OCI-LY7 (cell line): ENCODE results near the gene KPNA1. TPM values are rescaled to one million over a fixed set of nuclear protein-coding genes. Genes with fewer than 3 reads are reported as not detected.

Experiments used
- BruUV-seq: library from RNA; stranded (reverse); fragments of 400-500 nt; replicated peaks from 2 replicates; lab custom pipeline; 2021; lab: Mats Ljungman, UMichigan
- CTCF ChIA-PET: fragments of 300-600 bp; sonication (Branson Sonifier 250); formaldehyde crosslinking; loops from one replicate; lab custom pipeline; 2022; ENCODE audit warnings: antibody characterized with exemption; ENCODE audit not compliant: unreplicated experiment; lab: Charles Lee
- POLR2A ChIA-PET: fragments of 300-600 bp; sonication (Branson Sonifier 250); formaldehyde crosslinking; loops from one replicate; lab custom pipeline; 2022; ENCODE audit warnings: antibody characterized with exemption; lab: Charles Lee
- DNase-seq: peaks from one replicate; pipeline ENCODE4 v3.0.0-alpha.2; 2015; ENCODE audit warnings: low spot score
- H2AFZ ChIP-seq: fragments of 200-600 bp; sonication (generic), shearing (Covaris generic); 2 replicates; pipeline ENCODE4 v1.6.1; 2014; ENCODE audit warnings: mild to moderate bottlenecking, antibody characterized with exemption, low read length, moderate library complexity
- H3K27ac ChIP-seq: fragments of 200-600 bp; sonication (generic); 2 replicates; pipeline ENCODE4 v1.5.1; 2014; ENCODE audit warnings: mixed run types, low read depth, mild to moderate bottlenecking, moderate library complexity, low read length, inconsistent platforms; ENCODE audit not compliant: poor library complexity, severe bottlenecking
- H3K36me3 ChIP-seq: fragments of 200-600 bp; sonication (generic); 2 replicates; pipeline ENCODE4 v1.6.1; 2014; ENCODE audit warnings: mild to moderate bottlenecking, antibody characterized with exemption, low read length, moderate library complexity, mixed read lengths; ENCODE audit not compliant: insufficient read depth
- H3K4me1 ChIP-seq: fragments of 200-600 bp; sonication (generic); 2 replicates; pipeline ENCODE4 v1.5.1; 2014; ENCODE audit warnings: mild to moderate bottlenecking, low read length; ENCODE audit not compliant: insufficient read depth, poor library complexity, severe bottlenecking
- H3K4me2 ChIP-seq: fragments of 200-600 bp; sonication (generic); 2 replicates; pipeline ENCODE4 v1.6.1; 2014; ENCODE audit warnings: mild to moderate bottlenecking, low read length
- H3K4me3 ChIP-seq: fragments of 200-600 bp; sonication (generic); 2 replicates; pipeline ENCODE4 v1.5.1; 2014; ENCODE audit warnings: mild to moderate bottlenecking, low read depth, low read length; ENCODE audit not compliant: poor library complexity, severe bottlenecking
- H3K79me2 ChIP-seq: fragments of 200-600 bp; sonication (generic); 2 replicates; pipeline ENCODE4 v1.6.1; 2016; ENCODE audit warnings: low read depth, mild to moderate bottlenecking, low read length, moderate library complexity, mixed read lengths; ENCODE audit not compliant: insufficient read depth
- H3K9me2 ChIP-seq: fragments of 200-600 bp; sonication (generic); 2 replicates; pipeline ENCODE4 v1.6.1; 2016; ENCODE audit warnings: mild to moderate bottlenecking, low read length, mixed read lengths; ENCODE audit not compliant: insufficient read depth
- H3K9me3 ChIP-seq: fragments of 200-600 bp; sonication (generic); 2 replicates; pipeline ENCODE4 v1.6.1; 2014; ENCODE audit warnings: mild to moderate bottlenecking, mixed run types, low read length, mixed read lengths
- H4K20me1 ChIP-seq: fragments of 200-600 bp; sonication (generic); 2 replicates; pipeline ENCODE4 v1.6.1; 2014; ENCODE audit warnings: mild to moderate bottlenecking, antibody characterized with exemption, low read length, moderate library complexity, mixed read lengths; ENCODE audit not compliant: insufficient read depth
- CTCF ChIP-seq: fragments of 200-600 bp; sonication (generic); conservative IDR thresholded peaks from 2 replicates; pipeline ENCODE4 v1.5.1; 2014; ENCODE audit warnings: mild to moderate bottlenecking, antibody characterized with exemption, low read length, moderate library complexity, mixed read lengths
- EZH2phosphoT487 ChIP-seq: fragments of 200-600 bp; sonication (generic); IDR thresholded peaks from 2 replicates; pipeline ENCODE4 v1.6.1; 2018; ENCODE audit warnings: low read depth, borderline replicate concordance, mild to moderate bottlenecking, mixed run types, antibody characterized with exemption, low read length, moderate library complexity, mixed read lengths
- intact Hi-C: fragments of 100-400 bp; cut with micrococcal nuclease; formaldehyde crosslinking; loops from one replicate; pipeline ENCODE4 v1.10.0; 2022; ENCODE audit not compliant: unreplicated experiment
- total RNA-seq, 2 experiments: library from RNA; depleted of rRNA in 1 of 2; stranded (reverse); fragments of >200 nt in 1 of 2; shearing (Covaris generic) in 1 of 2; gene quantifications; 2 replicates each; pipeline ENCODE4 v1.2.3, GENCODE V29; 2014 to 2022

KPNA1 gene
- total RNA-seq, 2 experiments from 2014 or later: 20.0 to 77.5 TPM

GRCh38 chr3:122398920-122399319, 115.8 kb downstream of the KPNA1 start:
- H3K36me3 ChIP-seq: peaks cover 11% of the 10 kb centered on the region; the same call in 1 of the 2 replicates
- ChIA-PET POLR2A (no interaction called here), CTCF (no interaction called here)
- H3K9me2 ChIP-seq: no peaks in the 10 kb centered on the region
- H2AFZ ChIP-seq: no peak overlapping the region
- BruUV-seq: no TSS peak
- no peak for TF ChIP-seq EZH2phosphoT487
- no peaks in the 10 kb centered on the region for H4K20me1 ChIP-seq
- H3K4me2 ChIP-seq: no peak overlapping the region
- no peak for DNase-seq
- H3K4me3 ChIP-seq: no peak overlapping the region
- no peak overlapping the region for H3K27ac ChIP-seq
- H3K4me1 ChIP-seq: no peaks in the 10 kb centered on the region
- intact Hi-C loops: no loop called here
- H3K79me2 ChIP-seq: no peaks in the 10 kb centered on the region
- no peaks in the 10 kb centered on the region for H3K9me3 ChIP-seq

- ChIA-PET POLR2A (interaction anchor here (0.5 kb wide), 1 partner anchor 20 kb away, joined by 3 read pairs; no protein-coding TSS in a partner anchor), CTCF (no interaction called here)
- no peaks in the 10 kb centered on the region for H3K4me1 ChIP-seq
- H3K9me3 ChIP-seq: no peaks in the 10 kb centered on the region
- no peak overlapping the region for H2AFZ ChIP-seq
- no peak overlapping the region for H3K27ac ChIP-seq
- no peak for DNase-seq
- H3K79me2 ChIP-seq: no peaks in the 10 kb centered on the region
- BruUV-seq: no TSS peak
- no peak overlapping the region for H3K4me3 ChIP-seq
- peaks cover 12% of the 10 kb centered on the region; the same call in 1 of the 2 replicates for H3K36me3 ChIP-seq
- intact Hi-C loops: no loop called here
- TF ChIP-seq CTCF (no peak), EZH2phosphoT487 (no peak)
- no peaks in the 10 kb centered on the region for H3K9me2 ChIP-seq
- no peak overlapping the region for H3K4me2 ChIP-seq
- H4K20me1 ChIP-seq: 0 out of 2 replicates have a peak, but pooled peaks cover 5% of the 10 kb centered on the region
Measured at GRCh38 chr3:122397201-122397600, 117.5 kb downstream of the KPNA1 start.

GRCh38 chr3:122396511-122396910, 118.2 kb downstream of the KPNA1 start:
- 0 out of 2 replicates have a peak, but pooled peaks cover 5% of the 10 kb centered on the region for H4K20me1 ChIP-seq
- H3K4me3 ChIP-seq: no peak overlapping the region
- H3K36me3 ChIP-seq: peaks cover 12% of the 10 kb centered on the region; the same call in 1 of the 2 replicates
- no peaks in the 10 kb centered on the region for H3K4me1 ChIP-seq
- no peak for TF ChIP-seq CTCF
- no peak for TF ChIP-seq EZH2phosphoT487
- no peak for DNase-seq
- H3K27ac ChIP-seq: no peak overlapping the region
- H3K9me2 ChIP-seq: no peaks in the 10 kb centered on the region
- no TSS peak for BruUV-seq
- H3K79me2 ChIP-seq: no peaks in the 10 kb centered on the region
- POLR2A ChIA-PET: no interaction called here
- H3K4me2 ChIP-seq: no peak overlapping the region
- H3K9me3 ChIP-seq: no peaks in the 10 kb centered on the region
- intact Hi-C loops: no loop called here
- H2AFZ ChIP-seq: no peak overlapping the region
- CTCF ChIA-PET: no interaction called here
